Stomach (tissue), 4 donors: Measurements from ENCODE around the gene ADAM30.

Experiments used
- CTCF ChIP-seq, 7 experiments: fragments of 450-650 bp in 4 of 7; fragments of 200-600 bp in 3 of 7; sonication (generic) in 3 of 7; IDR thresholded peaks; one replicate each; pipeline ENCODE4 v1.5.1; 2016 to 2019; ENCODE audit warnings: antibody characterized with exemption in 7 of 7, control low read depth in 2 of 7, mild to moderate bottlenecking in 1 of 7
- EP300 ChIP-seq: sonication (generic); formaldehyde crosslinking; IDR thresholded peaks from one replicate; pipeline ENCODE4 v1.6.1; 2017; ENCODE audit warnings: antibody characterized with exemption
- POLR2A ChIP-seq, 4 donors: fragments of 450-650 bp; IDR thresholded peaks; one replicate each; pipeline ENCODE4 v1.6.1; 2016; ENCODE audit warnings: antibody characterized with exemption in 4 of 4, control low read depth in 2 of 4, mild to moderate bottlenecking in 1 of 4, moderate library complexity in 1 of 4

GRCh38 chr1:119896303-119896702 is at the start of gene ADAM30:
- TF ChIP-seq POLR2A (IDR thresholded peaks at IDR 0.05) (no peak), CTCF (IDR thresholded peaks at IDR 0.05) (no peak), EP300 (no peak)
